Stimulated activated CD8-positive, alpha-beta memory T cell treated with anti-CD3 and anti-CD28 coated beads, Interleukin-2, amount 100 ng/mL, for 1 hour (primary cell): Measurements from ENCODE around the gene ST3GAL4.

Source experiments
- DNase-seq, 2 donors: peaks; one replicate each; pipeline ENCODE4 v3.0.0-alpha.2; 2020; ENCODE audit warnings: low read depth in 2 of 2

ST3GAL4 gene

GRCh38 chr11:126329644-126330211, 25.8 kb upstream of the ST3GAL4 start:
- DNase-seq: no peak

DNA sequence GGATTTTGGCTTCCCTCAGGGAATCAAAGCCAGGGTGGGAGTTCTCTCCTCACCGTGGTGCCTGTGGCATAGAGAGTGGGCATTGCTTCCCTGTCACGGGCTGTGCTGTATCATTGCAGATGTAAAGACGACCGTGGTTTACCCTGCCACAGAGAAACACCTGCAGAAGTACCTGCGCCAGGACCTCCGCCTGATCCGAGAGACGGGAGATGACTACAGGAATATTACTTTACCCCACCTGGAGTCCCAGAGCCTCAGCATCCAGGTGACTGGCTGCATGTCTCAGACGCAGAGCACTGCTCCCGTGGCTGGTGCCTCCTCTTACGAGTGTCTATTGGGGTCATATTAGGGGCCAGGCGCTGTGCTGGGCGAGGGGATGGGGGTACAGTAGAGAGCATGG, 24.2 kb upstream of the ST3GAL4 start:
- DNase-seq: no peak

GRCh38 chr11:126332221-126332711, 23.2 kb upstream of the ST3GAL4 start:
- no peak for DNase-seq

- no peak for DNase-seq
Observed at GRCh38 chr11:126333142-126333541, 22.3 kb upstream of the ST3GAL4 start.

GRCh38 chr11:126334659-126335462, 20.6 kb upstream of the ST3GAL4 start:
- no peak for DNase-seq

DNA sequence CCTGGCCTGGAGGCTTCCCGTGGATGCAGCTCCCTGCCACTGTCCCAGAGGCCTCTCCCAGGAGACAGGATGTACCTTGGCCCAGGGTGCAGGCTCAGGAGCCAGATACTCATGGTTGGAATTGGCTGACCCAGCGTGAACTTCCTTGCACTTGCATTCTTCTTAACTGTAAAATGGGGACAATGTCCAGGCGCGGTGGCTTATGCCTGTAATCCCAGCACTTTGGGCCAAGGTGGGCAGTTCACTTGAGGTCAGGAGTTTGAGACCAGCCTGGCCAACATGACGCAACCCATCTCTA, 20.1 kb upstream of the ST3GAL4 start:
- DNase-seq: no peak

DNA sequence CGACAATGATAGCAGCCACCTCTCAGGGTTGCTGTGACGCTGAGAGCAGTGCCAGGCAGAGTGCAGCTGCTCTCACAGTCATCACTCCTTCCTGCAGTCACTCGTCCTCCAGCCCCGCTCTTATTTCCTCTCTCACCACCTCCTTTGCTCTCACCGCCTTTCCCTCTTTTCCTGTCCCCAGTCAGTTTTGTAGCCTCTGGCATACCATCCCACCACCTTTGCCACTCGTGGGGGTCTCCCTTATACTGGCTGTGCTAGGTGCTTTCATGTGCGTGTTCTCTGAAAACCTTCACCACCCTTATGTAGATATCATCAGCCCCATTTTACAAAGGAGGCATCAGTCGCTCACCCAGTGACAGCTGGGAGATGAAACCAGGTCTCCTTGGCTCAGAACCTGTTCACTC, 19.3 kb upstream of the ST3GAL4 start:
- DNase-seq: no peak

GRCh38 chr11:126336671-126337101, 18.8 kb upstream of the ST3GAL4 start:
- DNase-seq: no peak

GRCh38 chr11:126337126-126337473, 18.4 kb upstream of the ST3GAL4 start:
- no peak for DNase-seq

DNA sequence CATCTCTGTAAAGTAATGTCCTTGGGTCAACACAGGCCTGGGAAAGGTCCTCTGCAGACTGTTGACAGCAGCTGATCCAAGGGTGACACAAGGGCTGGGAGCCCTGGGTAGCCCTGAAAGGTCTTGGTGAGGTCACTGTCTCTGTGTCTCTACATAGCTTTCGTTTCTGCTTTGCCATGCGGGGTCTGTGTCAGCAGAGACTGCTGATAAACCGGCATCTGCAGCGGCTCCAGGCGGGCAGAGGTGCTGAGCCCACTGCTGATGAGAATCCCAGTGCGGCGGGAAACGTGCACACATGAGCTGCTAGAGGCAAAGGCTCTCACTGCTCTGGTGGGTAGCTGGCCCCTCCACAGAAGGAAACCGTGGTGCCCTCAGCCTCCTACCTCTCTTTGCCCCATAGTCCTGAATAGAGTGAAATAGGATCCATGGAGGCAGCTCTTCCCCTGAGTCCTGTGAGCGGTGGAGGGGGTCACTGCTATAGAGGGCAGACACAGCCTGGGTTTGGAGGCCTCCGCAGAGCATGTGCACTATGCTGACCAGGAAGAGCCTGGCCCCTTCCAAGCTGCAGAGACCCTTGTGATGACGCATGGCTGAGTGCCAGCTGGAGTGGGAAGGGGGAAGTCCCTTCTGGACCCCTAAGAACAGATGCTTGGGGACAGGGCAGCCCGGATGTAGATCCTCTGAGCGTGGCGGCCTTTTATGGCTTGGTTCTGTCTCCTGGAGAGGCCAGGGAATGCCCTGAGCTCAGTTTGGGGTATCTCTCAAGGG, 17.8 kb upstream of the ST3GAL4 start:
- no peak for DNase-seq

GRCh38 chr11:126338346-126339055, 17.0 kb upstream of the ST3GAL4 start:
- no peak for DNase-seq

- DNase-seq: no peak
Observed at GRCh38 chr11:126339073-126339862, 16.2 kb upstream of the ST3GAL4 start.

DNA sequence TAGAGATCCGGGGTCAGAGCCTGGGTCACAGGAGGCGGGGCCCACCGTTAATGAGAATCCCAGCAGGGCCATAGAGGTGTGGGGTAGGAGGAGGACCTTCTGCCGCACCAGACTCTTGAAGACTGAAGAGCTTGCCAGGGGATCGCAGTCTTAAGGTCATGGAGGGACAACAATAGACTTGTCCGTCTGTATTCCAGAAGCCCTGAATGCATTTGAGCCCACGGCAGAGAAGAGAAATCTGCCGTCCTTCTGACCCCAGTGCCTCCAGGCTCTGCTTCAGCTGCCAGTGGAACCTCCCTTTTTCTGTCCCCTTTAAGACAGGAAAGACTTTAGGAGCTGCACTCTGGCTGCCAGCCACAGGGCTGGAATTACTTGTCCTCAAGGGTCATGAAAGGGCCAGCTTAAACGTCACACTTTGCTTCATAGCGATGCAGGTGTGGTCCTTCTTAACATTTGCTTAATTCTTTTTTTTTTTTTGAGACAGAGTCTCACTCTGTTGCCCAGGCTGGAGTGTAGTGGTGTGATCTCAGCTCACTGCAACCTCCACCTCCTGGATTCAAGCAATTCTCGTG, 15.5 kb upstream of the ST3GAL4 start:
- DNase-seq: no peak

DNA sequence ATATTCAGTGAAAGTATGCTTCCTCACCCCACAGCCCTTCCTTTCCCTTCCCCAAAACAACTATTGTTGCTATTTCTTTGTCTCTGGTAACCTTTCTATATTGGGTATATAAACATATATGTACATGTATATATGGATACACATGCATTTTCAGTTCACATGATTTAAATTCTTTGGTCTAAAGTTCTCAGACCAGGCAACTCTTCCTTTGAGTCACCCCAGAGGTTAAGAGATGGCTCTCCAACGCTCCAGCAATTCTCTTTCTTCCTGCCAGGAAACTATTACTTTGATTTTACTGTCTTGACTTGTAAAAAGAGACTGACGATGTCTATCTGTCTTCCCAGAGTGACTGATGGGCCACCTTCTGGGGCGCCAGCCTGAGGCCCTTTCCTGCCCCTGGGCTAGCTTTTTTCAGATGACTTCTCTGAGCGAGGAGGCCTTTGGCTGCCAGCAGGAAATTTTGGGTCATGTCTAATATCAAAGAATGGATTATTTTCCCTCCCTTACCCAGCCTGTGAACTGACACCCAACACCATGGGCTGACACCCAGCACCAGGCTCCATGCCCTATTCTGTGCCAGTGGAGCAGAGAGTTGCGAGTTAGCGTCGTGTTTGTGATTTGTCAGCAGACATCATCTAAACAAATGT, 14.4 kb upstream of the ST3GAL4 start:
- no peak for DNase-seq

DNA sequence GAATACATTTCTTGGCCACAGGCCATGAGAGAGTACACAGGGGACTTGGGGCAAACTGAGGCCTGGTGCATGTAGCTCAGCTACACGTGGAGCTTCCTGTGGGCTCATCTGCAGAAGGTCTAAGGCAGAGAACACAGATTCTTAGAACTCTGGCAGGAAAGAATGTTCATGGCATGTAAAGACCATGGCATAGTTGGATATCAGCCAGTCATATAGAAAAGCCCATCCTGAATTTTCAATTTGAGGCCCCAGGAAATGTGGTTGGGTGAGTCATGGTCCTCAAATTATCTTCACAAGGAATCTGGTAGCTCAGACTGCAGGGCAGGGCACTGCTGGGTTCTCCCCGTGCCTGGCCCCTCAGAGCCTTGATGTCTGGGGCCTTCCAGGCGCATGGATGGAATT, 13.7 kb upstream of the ST3GAL4 start:
- no peak for DNase-seq

DNA sequence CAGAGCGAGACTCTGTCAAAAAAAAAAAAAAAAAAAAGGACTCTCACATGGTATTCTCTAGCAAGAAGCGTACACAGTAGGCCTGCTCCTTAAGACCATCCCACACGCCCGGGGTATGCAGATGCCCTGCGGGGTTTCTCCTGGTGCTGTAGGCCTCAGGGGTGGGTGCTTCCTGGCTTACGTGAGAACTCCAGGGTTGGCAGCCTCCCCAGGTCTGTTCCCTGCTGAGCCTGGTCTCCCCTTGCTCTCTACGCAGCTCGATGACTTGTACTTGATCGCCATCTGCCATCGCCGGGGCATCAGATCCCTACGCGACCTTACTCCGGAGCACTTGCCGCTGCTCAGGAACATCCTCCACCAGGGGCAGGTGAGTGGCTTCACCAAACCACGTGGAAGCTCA, 12.4 kb upstream of the ST3GAL4 start:
- DNase-seq: no peak

DNA sequence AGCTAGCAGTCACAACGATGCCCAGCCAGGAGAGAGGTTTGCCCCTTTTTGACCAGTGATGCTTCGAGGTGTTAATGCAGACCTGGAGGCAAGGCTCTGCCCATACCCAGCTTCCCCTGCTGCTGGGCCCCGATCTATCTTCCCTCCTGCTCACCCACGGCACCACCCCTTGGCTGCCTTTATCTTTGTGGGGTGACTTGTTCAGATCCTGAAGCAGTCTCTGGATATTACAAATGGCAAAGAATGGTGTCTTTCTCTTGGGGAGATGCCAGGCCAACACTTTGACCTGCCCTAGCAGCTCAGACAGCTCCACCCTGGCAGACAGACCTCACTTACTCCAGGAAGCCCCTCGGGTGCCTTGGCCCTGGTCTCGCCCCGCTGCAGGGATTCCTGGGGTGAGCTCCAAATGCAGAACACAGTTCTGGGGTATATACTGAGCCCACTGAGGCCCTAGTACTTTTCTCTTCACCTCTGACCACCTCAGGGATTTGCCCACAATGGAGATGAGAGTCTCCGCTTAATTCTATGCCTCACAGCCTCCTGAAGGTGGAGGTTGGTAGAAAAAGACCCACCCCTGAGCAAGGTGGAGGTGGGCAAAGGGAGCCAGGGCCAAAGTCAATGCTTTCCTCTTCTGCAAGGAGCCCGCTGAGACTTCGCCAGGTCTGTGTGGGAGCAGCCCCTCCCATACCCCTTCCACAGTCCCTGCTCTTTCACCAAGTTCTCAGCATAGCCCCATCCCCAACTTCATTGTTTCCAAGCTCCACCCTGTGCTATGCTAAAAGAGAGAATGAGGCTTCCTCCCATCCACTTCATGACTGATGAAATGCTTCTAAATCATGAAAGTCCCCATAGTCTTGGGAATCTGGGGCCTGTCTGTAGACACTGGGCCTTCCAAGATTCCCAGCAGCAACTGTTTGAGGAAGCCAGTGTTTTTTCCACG, 11.1 kb upstream of the ST3GAL4 start:
- no peak for DNase-seq

DNA sequence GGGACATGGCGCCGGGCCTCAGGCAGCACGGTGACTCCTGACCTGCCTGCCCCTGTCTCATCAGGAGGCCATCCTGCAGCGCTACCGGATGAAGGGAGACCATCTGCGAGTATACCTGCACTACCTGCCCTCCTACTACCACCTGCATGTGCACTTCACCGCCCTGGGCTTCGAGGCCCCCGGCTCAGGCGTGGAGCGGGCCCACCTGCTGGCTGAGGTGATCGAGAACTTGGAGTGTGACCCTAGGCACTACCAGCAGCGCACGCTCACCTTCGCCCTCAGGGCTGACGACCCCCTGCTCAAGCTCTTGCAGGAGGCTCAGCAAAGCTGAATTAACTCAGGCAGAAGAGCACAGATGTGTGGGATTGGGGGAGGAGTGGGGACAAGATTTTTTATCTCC, 10.2 kb upstream of the ST3GAL4 start:
- no peak for DNase-seq

GRCh38 chr11:126345759-126346585, 9.5 kb upstream of the ST3GAL4 start:
- DNase-seq: no peak
